ENCODE data around the gene FAAH.

The FAAH gene

GRCh38 chr1:46423574-46424240 lies 29.6 kb downstream of the FAAH start:
- no peak for DNase-seq

- no peak for DNase-seq
Measured at GRCh38 chr1:46424730-46425129, 30.6 kb downstream of the FAAH start.

GRCh38 chr1:46425726-46426125 lies 31.6 kb downstream of the FAAH start:
- DNase-seq = no peak

- no peak for DNase-seq
Measured at GRCh38 chr1:46427541-46427940, 33.4 kb downstream of the FAAH start.

GRCh38 chr1:46429436-46429835 lies 35.3 kb downstream of the FAAH start:
- DNase-seq = no peak

- DNase-seq = no peak
Measured at GRCh38 chr1:46431695-46432094, 37.6 kb downstream of the FAAH start.

GRCh38 chr1:46432781-46433327 lies 38.7 kb downstream of the FAAH start:
- DNase-seq = no peak

GRCh38 chr1:46434358-46434757 lies 40.2 kb downstream of the FAAH start:
- DNase-seq = no peak

GRCh38 chr1:46436844-46437243 lies 42.7 kb downstream of the FAAH start:
- no peak for DNase-seq

GRCh38 chr1:46437723-46438122 lies 43.6 kb downstream of the FAAH start:
- DNase-seq = no peak

- no peak for DNase-seq
Measured at GRCh38 chr1:46438346-46438745, 44.2 kb downstream of the FAAH start.

- no peak for DNase-seq
Measured at GRCh38 chr1:46440478-46440877, 46.4 kb downstream of the FAAH start.

- DNase-seq = no peak
Measured at GRCh38 chr1:46442317-46443161, 48.4 kb downstream of the FAAH start.

GRCh38 chr1:46444466-46444865 lies 50.3 kb downstream of the FAAH start:
- no peak for DNase-seq

- no peak for DNase-seq
Measured at GRCh38 chr1:46445773-46446256, 51.7 kb downstream of the FAAH start.

- DNase-seq = no peak
Measured at GRCh38 chr1:46446646-46447498, 52.8 kb downstream of the FAAH start.

GRCh38 chr1:46447499-46448108 lies 53.5 kb downstream of the FAAH start:
- no peak for DNase-seq

GRCh38 chr1:46448109-46448911 lies 54.2 kb downstream of the FAAH start:
- DNase-seq = no peak

GRCh38 chr1:46449223-46450159 lies 55.4 kb downstream of the FAAH start:
- no peak for DNase-seq

- DNase-seq = no peak
Measured at GRCh38 chr1:46450160-46450517, 56.0 kb downstream of the FAAH start.

Data from NCI-H1436 treated with DMSO at 0.1 percent for 48 hours (cell line).